IMR-90 (cell line): ENCODE data around the gene ITFG2. TPM values are rescaled to one million over a fixed set of nuclear protein-coding genes. Genes with fewer than 3 reads are reported as not detected.

Experiments
- ATAC-seq: fragments of 200-7000 bp; cut with Tn5 transposase; 2 replicates; pipeline ENCODE4 v1.9.1; 2020; ENCODE audit warnings: low read depth, mild to moderate bottlenecking, moderate library complexity
- BruUV-seq: library from RNA; stranded (reverse); fragments of 400-500 nt; replicated peaks from 2 replicates; lab custom pipeline; 2021; lab: Mats Ljungman, UMichigan
- CTCF ChIA-PET: fragments of 300-600 bp; formaldehyde crosslinking; extraction: SDS; loops from one replicate; lab custom pipeline; 2021; ENCODE audit warnings: antibody characterized with exemption; lab: Yijun Ruan, JAX
- POLR2A ChIA-PET: fragments of 300-600 bp; sonication (Branson Sonifier 250); formaldehyde crosslinking; loops from one replicate; lab custom pipeline; 2022; ENCODE audit warnings: antibody characterized with exemption; ENCODE audit not compliant: unreplicated experiment; lab: Charles Lee
- DNase-seq: peaks from one replicate; pipeline ENCODE4 v3.0.0; 2013
- H2AFZ ChIP-seq: replicated peaks from 2 replicates; pipeline ENCODE3; 2013; ENCODE audit warnings: low read length, mild to moderate bottlenecking; ENCODE audit not compliant: poor library complexity
- H2AK5ac ChIP-seq: 2 replicates; pipeline ENCODE4 v1.6.1; 2013; ENCODE audit warnings: low read depth, low read length, inconsistent platforms
- H2AK9ac ChIP-seq: replicated peaks from 2 replicates; pipeline ENCODE3; 2013; ENCODE audit warnings: mild to moderate bottlenecking, low read depth, low read length, moderate library complexity; ENCODE audit not compliant: poor library complexity
- H2BK120ac ChIP-seq: 2 replicates; pipeline ENCODE4 v1.6.1; 2013; ENCODE audit warnings: low read depth, low read length, inconsistent platforms
- H2BK15ac ChIP-seq: 3 replicates; pipeline ENCODE4 v1.6.1; 2013; ENCODE audit warnings: low read depth, low read length, inconsistent platforms
- H2BK20ac ChIP-seq: 2 replicates; pipeline ENCODE4 v1.6.1; 2013; ENCODE audit warnings: low read depth, mild to moderate bottlenecking, inconsistent platforms, low read length, moderate library complexity
- H2BK5ac ChIP-seq: 2 replicates; pipeline ENCODE4 v1.6.1; 2013; ENCODE audit warnings: mild to moderate bottlenecking, low read depth, low read length, inconsistent platforms; ENCODE audit not compliant: poor library complexity, severe bottlenecking
- H3K14ac ChIP-seq: replicated peaks from 2 replicates; pipeline ENCODE4 v1.6.1; 2013; ENCODE audit warnings: low read depth, low read length, inconsistent platforms
- H3K18ac ChIP-seq: 2 replicates; pipeline ENCODE4 v1.6.1; 2013; ENCODE audit warnings: low read depth, low read length, control low read depth
- H3K23ac ChIP-seq: 2 replicates; pipeline ENCODE4 v1.6.1; 2013; ENCODE audit warnings: low read depth, low read length, inconsistent platforms
- H3K27ac ChIP-seq: 2 replicates; pipeline ENCODE4 v1.5.1; 2013; ENCODE audit warnings: mild to moderate bottlenecking, control low read depth, low read length; ENCODE audit not compliant: insufficient read depth
- H3K27me3 ChIP-seq: 2 replicates; pipeline ENCODE4 v1.6.1; 2013; ENCODE audit warnings: low read length; ENCODE audit not compliant: control insufficient read depth, insufficient read depth
- H3K36me3 ChIP-seq: 2 replicates; pipeline ENCODE4 v1.6.1; 2013; ENCODE audit warnings: low read length, mixed read lengths; ENCODE audit not compliant: control insufficient read depth, insufficient read depth
- H3K4ac ChIP-seq: 2 replicates; pipeline ENCODE4 v1.6.1; 2013; ENCODE audit warnings: low read depth, low read length, inconsistent platforms
- H3K4me1 ChIP-seq: 2 replicates; pipeline ENCODE4 v1.6.1; 2013; ENCODE audit warnings: low read length, mixed read lengths; ENCODE audit not compliant: control insufficient read depth, insufficient read depth
- H3K4me2 ChIP-seq: 2 replicates; pipeline ENCODE4 v1.6.1; 2013; ENCODE audit warnings: low read depth, mild to moderate bottlenecking, control low read depth, low read length, moderate library complexity
- H3K4me3 ChIP-seq: 2 replicates; pipeline ENCODE4 v1.5.1; 2013; ENCODE audit warnings: low read depth, mild to moderate bottlenecking, control low read depth, low read length, moderate library complexity; ENCODE audit not compliant: insufficient read depth
- H3K56ac ChIP-seq: 2 replicates; pipeline ENCODE4 v1.6.1; 2013; ENCODE audit warnings: low read length, inconsistent platforms; ENCODE audit not compliant: insufficient read depth; ENCODE audit errors: extremely low read depth
- H3K79me1 ChIP-seq, 2 experiments: 2 replicates each; pipeline ENCODE4 v1.6.1; 2013; ENCODE audit warnings: low read length in 2 of 2, inconsistent platforms in 1 of 2, low read depth in 1 of 2
- H3K9ac ChIP-seq: 2 replicates; pipeline ENCODE4 v1.6.1; 2013; ENCODE audit warnings: low read depth, low read length, control low read depth
- H3K9me1 ChIP-seq: 2 replicates; pipeline ENCODE4 v1.6.1; 2013; ENCODE audit warnings: low read length, inconsistent platforms; ENCODE audit not compliant: insufficient read depth
- H3K9me3 ChIP-seq: 2 replicates; pipeline ENCODE4 v1.6.1; 2013; ENCODE audit warnings: low read length; ENCODE audit not compliant: control insufficient read depth, insufficient read depth
- H4K20me1 ChIP-seq: 2 replicates; pipeline ENCODE4 v1.6.1; 2013; ENCODE audit warnings: low read length, inconsistent platforms; ENCODE audit not compliant: insufficient read depth
- H4K5ac ChIP-seq: 2 replicates; pipeline ENCODE4 v1.6.1; 2013; ENCODE audit warnings: mild to moderate bottlenecking, low read depth, low read length, control low read depth
- H4K8ac ChIP-seq, 2 experiments: 2 replicates each; pipeline ENCODE4 v1.6.1; 2013; ENCODE audit warnings: low read depth in 2 of 2, low read length in 2 of 2, control low read depth in 1 of 2, inconsistent platforms in 1 of 2
- H4K91ac ChIP-seq: 2 replicates; pipeline ENCODE4 v1.6.1; 2013; ENCODE audit warnings: low read depth, low read length, inconsistent platforms; ENCODE audit not compliant: insufficient read depth
- BHLHE40 ChIP-seq: fragments of 150-350 bp; IDR thresholded peaks from 2 replicates; pipeline ENCODE4 v1.6.1; 2016; ENCODE audit warnings: mild to moderate bottlenecking, low read depth, low read length
- CEBPB ChIP-seq: IDR thresholded peaks from 2 replicates; pipeline ENCODE4 v1.6.1; 2012; ENCODE audit warnings: low read depth, low read length, improper control_type of control experiment
- CHD1 ChIP-seq: IDR thresholded peaks from 2 replicates; pipeline ENCODE4 v1.6.1; 2012; ENCODE audit warnings: low read depth, low read length, improper control_type of control experiment
- CTCF ChIP-seq: conservative IDR thresholded peaks from 2 replicates; pipeline ENCODE4 v1.5.1; 2012; ENCODE audit warnings: mild to moderate bottlenecking, low read depth, low read length, improper control_type of control experiment
- ELK1 ChIP-seq: fragments of 150-350 bp; IDR thresholded peaks from 2 replicates; pipeline ENCODE4 v1.6.1; 2016; ENCODE audit warnings: low read depth, mild to moderate bottlenecking, low read length, moderate library complexity, borderline replicate concordance
- FOS ChIP-seq: fragments of 150-350 bp; IDR thresholded peaks from 2 replicates; pipeline ENCODE4 v1.6.1; 2016; ENCODE audit warnings: low read depth, low read length
- MAFK ChIP-seq: IDR thresholded peaks from 2 replicates; pipeline ENCODE4 v1.6.1; 2012; ENCODE audit warnings: low read depth, low read length, improper control_type of control experiment
- MAZ ChIP-seq: IDR thresholded peaks from 2 replicates; pipeline ENCODE4 v1.6.1; 2012; ENCODE audit warnings: low read depth, mild to moderate bottlenecking, low read length, improper control_type of control experiment, moderate library complexity, borderline replicate concordance
- MXI1 ChIP-seq: IDR thresholded peaks from 2 replicates; pipeline ENCODE4 v1.6.1; 2012; ENCODE audit warnings: low read depth, mild to moderate bottlenecking, low read length, moderate library complexity, borderline replicate concordance
- NFE2L2 ChIP-seq: fragments of 150-350 bp; IDR thresholded peaks from 2 replicates; pipeline ENCODE4 v1.6.1; 2016; ENCODE audit warnings: low read depth, mild to moderate bottlenecking, low read length
- POLR2A ChIP-seq: IDR thresholded peaks from 2 replicates; pipeline ENCODE4 v1.6.1; 2012; ENCODE audit warnings: mild to moderate bottlenecking, low read depth, low read length
- RAD21 ChIP-seq: IDR thresholded peaks from 2 replicates; pipeline ENCODE4 v1.6.1; 2012; ENCODE audit warnings: low read length, improper control_type of control experiment
- RCOR1 ChIP-seq: IDR thresholded peaks from 2 replicates; pipeline ENCODE4 v1.6.1; 2012; ENCODE audit warnings: mild to moderate bottlenecking, low read length, improper control_type of control experiment; ENCODE audit not compliant: insufficient replicate concordance
- RFX5 ChIP-seq: IDR thresholded peaks from 2 replicates; pipeline ENCODE4 v1.8.0; 2012; ENCODE audit warnings: low read depth, mild to moderate bottlenecking, low read length, moderate library complexity
- SMC3 ChIP-seq: fragments of 150-350 bp; IDR thresholded peaks from 2 replicates; pipeline ENCODE4 v1.6.1; 2016; ENCODE audit warnings: low read depth, mild to moderate bottlenecking, antibody characterized with exemption, low read length, moderate library complexity
- USF2 ChIP-seq: fragments of 150-350 bp; IDR thresholded peaks from 2 replicates; pipeline ENCODE4 v1.6.1; 2017; ENCODE audit warnings: mild to moderate bottlenecking, antibody characterized with exemption, low read length, low read depth
- dilution Hi-C: fragments of 300-500 bp; cut with HindIII; formaldehyde crosslinking; loops from one replicate; pipeline ENCODE4 v1.14.3; 2018; ENCODE audit warnings: low sequenced_read_pairs; ENCODE audit not compliant: unreplicated experiment
- in situ Hi-C: fragments of 300-500 bp; cut with MboI; formaldehyde crosslinking; loops from 3 replicates; pipeline ENCODE4 v1.14.3; 2019; ENCODE audit warnings: low sequenced_read_pairs, inconsistent platforms, mixed read lengths
- intact Hi-C: fragments of 100-400 bp; cut with micrococcal nuclease; formaldehyde crosslinking; loops from 2 replicates; pipeline ENCODE4 v1.10.0; 2022
- polyA plus RNA-seq, 3 experiments: library from polyadenylated mRNA; depleted of rRNA; stranded (reverse); fragments of >200 nt; gene quantifications; 2 replicates each; pipeline ENCODE4 v1.2.3, GENCODE V29; 2012; ENCODE audit warnings: low replicate concordance in 1 of 3
- total RNA-seq: library from RNA; depleted of rRNA; stranded (reverse); fragments of >200 nt; gene quantifications from 2 replicates; pipeline ENCODE4 v1.2.3, GENCODE V29; 2012

ITFG2 gene
- total and polyA plus RNA-seq, 2 of the 4 experiments (the other 2 are of a cell fraction), result 20.3 to 25.5 TPM

GRCh38 chr12:2860170-2860569, 47.7 kb downstream of the ITFG2 start:
- peaks cover 17% of the 10 kb centered on the region for H3K36me3 ChIP-seq

More at GRCh38 chr12:2860170-2860569, 47.7 kb downstream of the ITFG2 start:
- ChIA-PET POLR2A (no interaction called here), CTCF (no interaction called here)
- DNase-seq (no peak), ATAC-seq (no peak)
- Histone ChIP-seq H3K27ac (no peak overlapping the region), H4K5ac (no peak overlapping the region), H3K23ac (no peak overlapping the region), H3K27me3 (no peaks in the 10 kb centered on the region), H3K4ac (no peak overlapping the region), H2AFZ (no peak overlapping the region), H2BK20ac (no peak overlapping the region), H3K4me1 (no peaks in the 10 kb centered on the region), H2BK5ac (no peak overlapping the region), H3K9me1 (no peaks in the 10 kb centered on the region), H4K8ac (no peak overlapping the region), H3K4me3 (no peak overlapping the region), H3K56ac (no peak overlapping the region), H3K9me3 (no peaks in the 10 kb centered on the region), H3K18ac (no peak overlapping the region), H4K91ac (no peak overlapping the region), H3K9ac (no peak overlapping the region), H4K20me1 (no peaks in the 10 kb centered on the region), H2AK9ac (no peak overlapping the region), H2BK120ac (no peak overlapping the region), H3K79me1 (peaks cover 0 to 7% of the 10 kb centered on the region in 2 experiments; a peak in 1 of 4 replicates), H2BK15ac (no peak overlapping the region), H3K14ac (no peak overlapping the region), H2AK5ac (no peak overlapping the region), H3K4me2 (no peak overlapping the region)
- intact Hi-C loops (no loop called here), in situ Hi-C loops (no loop called here), dilution Hi-C loops (no loop called here)
- TF ChIP-seq CEBPB, result no peak
- TF ChIP-seq FOS, result no peak
- TF ChIP-seq MAZ, result no peak
- TF ChIP-seq MXI1, result no peak
- no peak for TF ChIP-seq RFX5
- no peak for TF ChIP-seq RAD21
- no peak for TF ChIP-seq ELK1
- TF ChIP-seq USF2, result no peak
- TF ChIP-seq SMC3, result no peak
- no peak for TF ChIP-seq CTCF
- no peak for TF ChIP-seq POLR2A
- TF ChIP-seq RCOR1, result no peak
- no peak for TF ChIP-seq CHD1
- TF ChIP-seq MAFK, result no peak
- no peak for TF ChIP-seq NFE2L2
- no peak for TF ChIP-seq BHLHE40
- no TSS peak for BruUV-seq
